Measurements from ENCODE around the gene CFAP54. TPM values are rescaled to one million over a fixed set of nuclear protein-coding genes. Genes with fewer than 3 reads are reported as not detected.

The CFAP54 gene
- total RNA-seq, 2 donors from 2014 or later = 0.30 to 0.31 TPM

- ATAC-seq = no peak
- no peak overlapping the region for H3K27ac Mint-ChIP-seq
- no peak for DNase-seq (ENCODE audit: low spot score in 2 of 2)
- H3K36me3 Mint-ChIP-seq = peaks cover 7% of the 10 kb centered on the region in 2 donors
- H3K9me3 Mint-ChIP-seq = peaks cover 0 to 8% of the 10 kb centered on the region in 2 donors
These were observed 316.9 kb downstream of the CFAP54 start for GRCh38 chr12:96806272-96806671.

DNA sequence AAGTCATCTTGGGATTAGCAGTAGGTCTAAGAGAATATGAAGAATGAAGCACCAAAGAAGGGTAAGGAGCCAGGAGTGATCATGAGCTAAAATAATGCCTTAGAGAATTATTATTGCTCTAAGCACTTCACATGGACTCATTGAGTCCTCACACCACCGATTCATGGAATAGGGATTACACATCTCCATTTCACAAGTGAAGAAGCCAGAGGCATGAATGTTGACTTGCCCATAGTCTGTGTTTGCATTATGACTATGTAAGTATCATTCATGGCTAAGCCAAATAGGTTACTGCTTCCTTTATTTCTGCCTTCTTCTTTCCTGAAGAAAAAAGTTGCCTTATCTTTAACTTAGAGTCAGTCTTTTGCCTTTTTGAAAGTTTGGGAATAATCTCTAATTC lies 318.4 kb downstream of the CFAP54 start:
- DNase-seq (ENCODE audit: low spot score in 2 of 2) (no peak), ATAC-seq (no peak)
- H3K36me3 Mint-ChIP-seq = peaks cover 7% of the 10 kb centered on the region in 2 donors
- H3K27ac Mint-ChIP-seq = no peak overlapping the region
- peaks cover 0 to 8% of the 10 kb centered on the region in 2 donors for H3K9me3 Mint-ChIP-seq

DNA sequence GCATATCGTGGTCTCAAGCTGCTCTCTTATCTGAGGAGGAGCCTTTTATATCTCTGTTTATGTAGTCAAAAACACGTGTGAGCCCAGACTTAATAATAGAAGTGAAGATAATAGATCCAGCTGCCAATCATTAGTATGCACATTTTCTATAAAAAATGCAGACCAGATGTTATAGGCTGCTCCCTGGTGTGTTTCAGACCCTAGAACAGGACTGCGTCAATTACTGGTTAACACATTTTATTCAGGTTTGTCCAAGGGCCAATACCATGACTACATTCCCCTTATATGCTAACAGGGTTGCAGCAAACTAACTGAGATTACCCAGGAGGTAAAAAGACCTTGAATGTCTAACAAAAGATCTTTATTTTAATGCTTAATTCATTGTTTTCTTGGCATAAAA lies 319.2 kb downstream of the CFAP54 start:
- ATAC-seq = no peak
- H3K9me3 Mint-ChIP-seq = peaks cover 0 to 5% of the 10 kb centered on the region in 2 donors
- no peak overlapping the region for H3K27ac Mint-ChIP-seq
- DNase-seq (ENCODE audit: low spot score in 2 of 2) = no peak
- H3K36me3 Mint-ChIP-seq = peaks cover 2 to 7% of the 10 kb centered on the region in 2 donors

GRCh38 chr12:96809522-96809921 lies 320.1 kb downstream of the CFAP54 start:
- ATAC-seq = no peak
- H3K36me3 Mint-ChIP-seq = peaks cover 0 to 2% of the 10 kb centered on the region in 2 donors

GRCh38 chr12:96810057-96810456 lies 320.7 kb downstream of the CFAP54 start:
- H3K9me3 Mint-ChIP-seq = peaks cover 0 to 4% of the 10 kb centered on the region in 2 donors
- DNase-seq (ENCODE audit: low spot score in 2 of 2) (no peak), ATAC-seq (no peak)
- no peaks in the 10 kb centered on the region for H3K36me3 Mint-ChIP-seq
- no peak overlapping the region for H3K27ac Mint-ChIP-seq

More at GRCh38 chr12:96809522-96809921, 320.1 kb downstream of the CFAP54 start:
- Mint-ChIP-seq H3K9me3 (peaks cover 0 to 4% of the 10 kb centered on the region in 2 donors), H3K27ac (no peak overlapping the region)
- DNase-seq (ENCODE audit: low spot score in 2 of 2) = no peak

GRCh38 chr12:96810477-96810876 lies 321.1 kb downstream of the CFAP54 start:
- Mint-ChIP-seq H3K36me3 (no peaks in the 10 kb centered on the region), H3K27ac (no peak overlapping the region), H3K9me3 (no peaks in the 10 kb centered on the region)
- ATAC-seq (no peak), DNase-seq (ENCODE audit: low spot score in 2 of 2) (no peak)

DNA sequence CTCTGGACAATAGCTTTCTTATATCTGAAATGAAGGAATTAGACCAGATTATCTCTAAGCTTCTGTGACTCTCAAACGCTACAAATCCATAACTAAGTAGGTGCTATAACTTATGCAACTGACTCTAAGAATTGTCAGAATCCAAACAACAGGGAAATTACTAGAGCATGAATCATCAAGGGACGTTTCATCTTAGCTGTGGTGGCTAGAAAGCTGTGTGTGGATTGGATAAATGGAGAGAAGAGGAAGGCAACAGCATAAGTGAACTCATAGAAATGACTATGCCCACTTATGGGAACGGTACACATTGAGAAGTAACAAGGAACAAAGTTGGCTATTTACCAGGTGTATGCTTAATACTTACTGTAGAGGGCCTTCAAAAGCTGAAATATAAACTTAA lies 321.7 kb downstream of the CFAP54 start:
- no peak overlapping the region for H3K27ac Mint-ChIP-seq
- H3K9me3 Mint-ChIP-seq = no peaks in the 10 kb centered on the region
- ATAC-seq (no peak), DNase-seq (ENCODE audit: low spot score in 2 of 2) (no peak)
- no peaks in the 10 kb centered on the region for H3K36me3 Mint-ChIP-seq

DNA sequence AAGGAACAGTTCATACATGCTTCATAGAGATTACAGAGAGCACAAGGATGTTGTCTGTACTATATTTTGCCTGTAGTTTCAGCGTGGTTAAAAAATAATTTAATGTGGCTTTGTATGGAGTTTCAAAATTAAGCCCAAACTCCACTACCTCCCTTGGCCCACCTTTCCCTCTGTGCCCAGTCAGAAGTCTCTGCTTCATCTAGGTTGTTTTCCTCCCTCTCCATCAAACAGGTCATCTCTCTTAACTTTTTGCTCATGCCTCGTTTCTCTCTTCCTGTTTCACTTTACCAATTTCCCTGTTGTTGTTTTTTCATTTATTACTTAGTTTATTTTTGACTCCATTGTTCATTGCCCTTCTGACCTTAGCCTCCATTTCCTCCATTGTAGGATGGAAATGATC lies 322.8 kb downstream of the CFAP54 start:
- H3K27ac Mint-ChIP-seq = no peak overlapping the region
- DNase-seq (ENCODE audit: low spot score in 2 of 2) (no peak), ATAC-seq (no peak)
- no peaks in the 10 kb centered on the region for H3K9me3 Mint-ChIP-seq
- H3K36me3 Mint-ChIP-seq = no peaks in the 10 kb centered on the region

- H3K36me3 Mint-ChIP-seq = no peaks in the 10 kb centered on the region
- no peak for ATAC-seq
- no peak overlapping the region for H3K27ac Mint-ChIP-seq
- no peaks in the 10 kb centered on the region for H3K9me3 Mint-ChIP-seq
- DNase-seq (ENCODE audit: low spot score in 2 of 2) = no peak
These were observed 324.8 kb downstream of the CFAP54 start for GRCh38 chr12:96814200-96814599.

- no peak for ATAC-seq
- Mint-ChIP-seq H3K9me3 (no peaks in the 10 kb centered on the region), H3K27ac (no peak overlapping the region), H3K36me3 (no peaks in the 10 kb centered on the region)
- DNase-seq (ENCODE audit: low spot score in 2 of 2) = no peak
These were observed 332.2 kb downstream of the CFAP54 start for GRCh38 chr12:96821592-96821991.

DNA sequence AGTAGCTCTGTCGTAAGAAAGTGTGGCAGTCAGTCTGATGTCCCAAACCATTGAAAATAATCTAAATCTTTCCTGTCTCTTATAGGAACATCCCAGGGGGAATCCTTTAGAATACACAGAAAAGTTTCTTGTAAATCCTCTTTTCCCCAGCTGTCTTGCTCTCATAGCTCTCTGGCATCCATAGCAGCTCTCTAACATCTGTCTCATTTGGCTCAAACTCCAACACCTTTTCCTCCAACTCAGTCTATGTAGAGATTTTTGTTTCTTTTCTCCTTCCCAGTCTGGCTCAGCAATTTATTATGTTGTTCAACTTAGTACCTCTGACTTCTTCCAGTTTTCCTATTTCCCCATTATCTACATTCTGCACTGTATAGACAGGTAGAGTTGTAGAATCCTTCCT lies 333.3 kb downstream of the CFAP54 start:
- no peak for ATAC-seq
- Mint-ChIP-seq H3K9me3 (no peaks in the 10 kb centered on the region), H3K27ac (no peak overlapping the region), H3K36me3 (no peaks in the 10 kb centered on the region)
- DNase-seq (ENCODE audit: low spot score in 2 of 2) = no peak

- H3K27ac Mint-ChIP-seq = no peak overlapping the region
- DNase-seq (ENCODE audit: low spot score in 2 of 2) (no peak), ATAC-seq (peak; percentile 53 to 67)
- no peaks in the 10 kb centered on the region for H3K36me3 Mint-ChIP-seq
- no peaks in the 10 kb centered on the region for H3K9me3 Mint-ChIP-seq
These were observed 334.9 kb downstream of the CFAP54 start for GRCh38 chr12:96824074-96824837.

DNA sequence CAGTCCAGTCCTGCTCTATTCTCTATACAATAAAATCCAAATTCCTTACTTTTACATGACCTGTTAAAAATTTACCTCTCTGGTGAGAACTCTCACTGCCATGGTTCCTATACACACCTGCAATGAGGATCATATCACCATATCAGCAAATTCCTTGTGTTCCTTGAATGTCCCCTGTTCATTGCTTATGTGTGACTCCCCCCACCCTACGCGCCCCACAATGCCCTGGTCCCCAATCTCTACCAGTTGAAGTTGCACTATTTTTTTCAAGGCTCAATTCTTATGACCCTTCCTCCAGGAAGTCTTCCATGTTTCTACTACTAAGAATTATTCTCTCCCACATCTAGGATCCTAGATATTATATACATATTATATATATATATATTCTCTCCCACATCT lies 335.5 kb downstream of the CFAP54 start:
- Mint-ChIP-seq H3K9me3 (no peaks in the 10 kb centered on the region), H3K27ac (no peak overlapping the region), H3K36me3 (no peaks in the 10 kb centered on the region)
- ATAC-seq (peak; percentile 22 to 48), DNase-seq (ENCODE audit: low spot score in 2 of 2) (no peak)

DNA sequence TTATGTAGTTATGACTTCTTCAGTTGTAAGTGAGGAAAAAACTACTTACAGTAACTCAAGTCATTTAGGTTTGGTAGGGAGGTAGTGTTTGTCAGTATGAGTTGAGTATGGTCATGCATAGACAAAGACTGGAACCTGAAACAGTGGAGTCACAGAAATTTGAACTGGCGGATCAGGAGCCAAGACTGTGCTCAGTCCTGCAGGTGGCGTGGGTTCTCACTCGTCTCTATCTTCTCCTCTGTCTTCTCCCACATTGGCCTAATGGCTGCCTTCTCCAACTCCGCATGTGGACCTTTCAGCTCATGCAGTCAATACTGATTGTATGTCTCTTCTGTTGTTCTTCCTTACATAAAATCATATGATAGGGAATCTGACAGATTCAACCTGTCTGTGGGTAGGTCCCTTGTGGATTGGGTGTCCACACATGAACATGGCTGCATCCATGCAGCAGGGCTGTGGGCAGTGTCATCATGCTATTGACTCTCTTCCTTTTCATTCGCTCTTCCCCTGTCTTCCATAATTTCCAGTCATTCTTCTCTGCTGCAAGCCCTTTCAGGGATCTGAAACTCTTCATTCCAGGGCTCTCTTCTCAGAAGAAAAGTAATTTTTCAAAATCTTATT lies 338.9 kb downstream of the CFAP54 start:
- ATAC-seq (peak; percentile 82 to 89), DNase-seq (ENCODE audit: low spot score in 2 of 2) (no peak)
- Mint-ChIP-seq H3K9me3 (no peaks in the 10 kb centered on the region), H3K27ac (no peak overlapping the region), H3K36me3 (no peaks in the 10 kb centered on the region)

DNA sequence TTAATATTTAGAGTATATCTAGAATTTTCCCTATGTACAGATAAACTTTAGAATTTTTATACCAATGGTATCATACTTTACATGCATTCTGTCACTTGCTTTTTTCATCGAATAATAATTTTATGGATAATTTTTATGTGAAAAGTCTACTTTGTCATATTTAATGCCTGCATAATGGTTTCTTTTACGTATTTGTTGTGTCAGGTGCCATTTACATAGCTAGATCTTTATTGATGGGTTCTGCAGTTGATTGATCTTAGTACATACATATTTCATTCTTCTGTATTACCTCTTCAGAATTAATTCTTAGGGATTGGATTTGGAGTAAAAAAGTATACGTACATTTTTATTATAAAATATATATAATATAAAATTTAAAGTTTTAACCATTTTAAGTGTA lies 340.0 kb downstream of the CFAP54 start:
- Mint-ChIP-seq H3K27ac (no peak overlapping the region), H3K36me3 (no peaks in the 10 kb centered on the region), H3K9me3 (no peaks in the 10 kb centered on the region)
- DNase-seq (ENCODE audit: low spot score in 2 of 2) (no peak), ATAC-seq (no peak)

DNA sequence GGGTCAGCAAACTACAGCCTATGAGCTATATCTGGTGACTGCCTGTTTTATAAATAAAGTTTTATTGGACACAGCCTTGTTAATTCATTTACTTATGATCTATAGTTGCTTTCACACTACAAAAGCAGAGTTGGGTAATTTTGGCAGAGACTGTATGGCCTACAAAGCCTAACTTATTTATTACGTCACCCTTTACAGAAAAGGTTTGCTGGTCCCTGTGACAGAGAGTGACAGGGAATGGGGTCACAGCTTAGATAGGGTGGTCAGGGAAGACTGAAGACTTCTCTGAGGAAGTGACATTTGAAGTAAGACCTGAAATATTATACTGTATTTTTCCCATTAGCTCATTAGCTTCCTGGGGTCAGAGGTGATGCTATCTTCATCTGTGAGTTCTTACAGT lies 342.0 kb downstream of the CFAP54 start:
- Mint-ChIP-seq H3K36me3 (no peaks in the 10 kb centered on the region), H3K9me3 (no peaks in the 10 kb centered on the region), H3K27ac (no peak overlapping the region)
- no peak for DNase-seq (ENCODE audit: low spot score in 2 of 2)
- no peak for ATAC-seq

GRCh38 chr12:96846293-96846692 lies 356.9 kb downstream of the CFAP54 start:
- H3K36me3 Mint-ChIP-seq = no peaks in the 10 kb centered on the region
- no peaks in the 10 kb centered on the region for H3K9me3 Mint-ChIP-seq
- no peak for ATAC-seq
- H3K27ac Mint-ChIP-seq = no peak overlapping the region
- DNase-seq (ENCODE audit: low spot score in 2 of 2) = no peak

GRCh38 chr12:96850676-96851075 lies 361.3 kb downstream of the CFAP54 start:
- no peak overlapping the region for H3K27ac Mint-ChIP-seq
- H3K9me3 Mint-ChIP-seq = no peaks in the 10 kb centered on the region
- ATAC-seq (no peak), DNase-seq (ENCODE audit: low spot score in 2 of 2) (no peak)
- H3K36me3 Mint-ChIP-seq = no peaks in the 10 kb centered on the region

Data from activated naive CD4-positive, alpha-beta T cell treated with anti-CD3 and anti-CD28 coated beads, Interleukin-2, amount 50 U/mL, for 72 hours (primary cell).